ENCODE measurements around the gene TUBB2A.

- TF ChIP-seq CBX3 (IDR thresholded peaks at IDR 0.05; ENCODE audit: low read depth) (no peak), EZH2phosphoT487 (IDR thresholded peaks at IDR 0.05; ENCODE audit: borderline replicate concordance) (no peak), REST (IDR thresholded peaks at IDR 0.05; ENCODE audit: low read depth) (no peak), POLR2A (IDR thresholded peaks at IDR 0.05; ENCODE audit: borderline replicate concordance, extremely low read depth, insufficient read depth, insufficient read length) (no peak), POLR2AphosphoS5 (IDR thresholded peaks at IDR 0.05; ENCODE audit: low read depth, low read length) (no peak)
These were observed 42.0 kb upstream of the TUBB2A start for GRCh38 chr6:3199382-3199781.
